HEK293 (cell line): ENCODE results near the gene MYH11.

Source experiments
- CTCF ChIA-PET: fragments of 350-600 bp; formaldehyde crosslinking; extraction: SDS; loops from one replicate; lab custom pipeline; 2021; ENCODE audit warnings: antibody characterized with exemption; lab: Yijun Ruan, JAX
- POLR2A ChIA-PET: fragments of 300-600 bp; formaldehyde crosslinking; extraction: SDS; loops from one replicate; lab custom pipeline; 2020; ENCODE audit warnings: antibody characterized with exemption, inconsistent platforms; lab: Yijun Ruan, JAX
- H3K27ac ChIP-seq: fragments of 200-500 bp; sonication (Bioruptor generic); 2 replicates; pipeline ENCODE4 v1.5.1; 2014; ENCODE audit warnings: low read depth, low read length, control low read depth, inconsistent platforms; ENCODE audit errors: extremely low read depth
- H3K36me3 ChIP-seq, 2 experiments: fragments of 200-500 bp in 1 of 2; sonication (Bioruptor generic) in 1 of 2; 1 replicate in 1 of 2; 2 replicates in 1 of 2; pipeline ENCODE4 v1.5.1; 2014 to 2017; ENCODE audit warnings: inconsistent platforms in 2 of 2, low read length in 2 of 2; ENCODE audit not compliant: control insufficient read depth in 2 of 2, insufficient read depth in 1 of 2
- H3K4me1 ChIP-seq: fragments of 200-500 bp; sonication (Bioruptor generic); 2 replicates; pipeline ENCODE4 v1.5.1; 2014; ENCODE audit warnings: mild to moderate bottlenecking, low read length, inconsistent platforms; ENCODE audit not compliant: control insufficient read depth, insufficient read depth
- H3K4me3 ChIP-seq: 2 replicates; pipeline ENCODE4 v1.5.1; 2011; ENCODE audit warnings: low read depth, mild to moderate bottlenecking, control low read depth, low read length, moderate library complexity
- H3K9me3 ChIP-seq: fragments of 200-500 bp; sonication (Bioruptor generic); 2 replicates; pipeline ENCODE4 v1.5.1; 2014; ENCODE audit warnings: low read depth, low read length, inconsistent platforms; ENCODE audit not compliant: control insufficient read depth, insufficient read depth
- BCL6B ChIP-seq: fragments of 450-650 bp; formaldehyde crosslinking; IDR thresholded peaks from 2 replicates; pipeline ENCODE4 v1.5.1; 2017; ENCODE audit warnings: missing biosample characterization, missing genetic modification characterization
- CTCF ChIP-seq: fragments of 450-650 bp; formaldehyde crosslinking; IDR thresholded peaks from 2 replicates; pipeline ENCODE4 v1.5.1; 2016; ENCODE audit warnings: missing biosample characterization, missing genetic modification characterization
- HOXC10 ChIP-seq: sonication (generic); formaldehyde crosslinking; IDR thresholded peaks from 2 replicates; pipeline ENCODE4 v1.8.1; 2023; ENCODE audit warnings: mild to moderate bottlenecking, missing genetic modification reagents
- INSM2 ChIP-seq: fragments of 450-650 bp; formaldehyde crosslinking; IDR thresholded peaks from 2 replicates; pipeline ENCODE4 v1.5.1; 2016; ENCODE audit warnings: missing biosample characterization, missing genetic modification characterization
- KLF1 ChIP-seq: fragments of 450-650 bp; formaldehyde crosslinking; IDR thresholded peaks from 2 replicates; pipeline ENCODE4 v1.5.1; 2016; ENCODE audit warnings: missing biosample characterization, missing genetic modification characterization
- MYNN ChIP-seq: fragments of 450-650 bp; formaldehyde crosslinking; IDR thresholded peaks from 2 replicates; pipeline ENCODE4 v1.5.1; 2016; ENCODE audit warnings: missing biosample characterization, missing genetic modification characterization, borderline replicate concordance
- OSR2 ChIP-seq: fragments of 450-650 bp; formaldehyde crosslinking; IDR thresholded peaks from 2 replicates; pipeline ENCODE4 v1.5.1; 2016; ENCODE audit warnings: missing biosample characterization, missing genetic modification characterization
- PRDM1 ChIP-seq: fragments of 450-650 bp; formaldehyde crosslinking; IDR thresholded peaks from 2 replicates; pipeline ENCODE4; 2016; ENCODE audit warnings: missing biosample characterization, missing genetic modification characterization
- SCRT2 ChIP-seq: fragments of 450-650 bp; formaldehyde crosslinking; IDR thresholded peaks from 2 replicates; pipeline ENCODE4 v1.5.1; 2016; ENCODE audit warnings: missing biosample characterization, missing genetic modification characterization
- WT1 ChIP-seq: fragments of 450-650 bp; formaldehyde crosslinking; IDR thresholded peaks from 2 replicates; pipeline ENCODE4 v1.5.1; 2016; ENCODE audit warnings: missing biosample characterization, missing genetic modification characterization
- YY1 ChIP-seq: fragments of 450-650 bp; formaldehyde crosslinking; IDR thresholded peaks from 2 replicates; pipeline ENCODE4 v1.5.1; 2018; ENCODE audit warnings: missing biosample characterization, missing genetic modification characterization
- ZBTB17 ChIP-seq: fragments of 450-650 bp; formaldehyde crosslinking; IDR thresholded peaks from 2 replicates; pipeline ENCODE4 v1.5.1; 2016; ENCODE audit warnings: missing biosample characterization, missing genetic modification characterization
- ZIC2 ChIP-seq: fragments of 450-650 bp; formaldehyde crosslinking; IDR thresholded peaks from 2 replicates; pipeline ENCODE4 v1.5.1; 2016; ENCODE audit warnings: missing biosample characterization, missing genetic modification characterization
- ZNF10 ChIP-seq: fragments of 450-650 bp; formaldehyde crosslinking; IDR thresholded peaks from 2 replicates; pipeline ENCODE4 v1.5.1; 2017; ENCODE audit warnings: missing biosample characterization, missing genetic modification characterization
- ZNF248 ChIP-seq: fragments of 450-650 bp; formaldehyde crosslinking; IDR thresholded peaks from 2 replicates; pipeline ENCODE4 v1.5.1; 2017; ENCODE audit warnings: missing biosample characterization, missing genetic modification characterization
- ZNF280D ChIP-seq: fragments of 450-650 bp; formaldehyde crosslinking; IDR thresholded peaks from 2 replicates; pipeline ENCODE4 v1.5.1; 2016; ENCODE audit warnings: missing biosample characterization, missing genetic modification characterization
- ZNF302 ChIP-seq: fragments of 450-650 bp; formaldehyde crosslinking; IDR thresholded peaks from 2 replicates; pipeline ENCODE4 v1.5.1; 2016; ENCODE audit warnings: missing biosample characterization, missing genetic modification characterization, low read depth
- ZNF366 ChIP-seq: fragments of 450-650 bp; formaldehyde crosslinking; conservative IDR thresholded peaks from 2 replicates; pipeline ENCODE4 v1.5.1; 2016; ENCODE audit warnings: missing biosample characterization, missing genetic modification characterization
- ZNF394 ChIP-seq: fragments of 450-650 bp; formaldehyde crosslinking; IDR thresholded peaks from 2 replicates; pipeline ENCODE4 v1.5.1; 2016; ENCODE audit warnings: missing biosample characterization, missing genetic modification characterization, mild to moderate bottlenecking, moderate library complexity, borderline replicate concordance
- ZNF433 ChIP-seq: fragments of 450-650 bp; formaldehyde crosslinking; IDR thresholded peaks from 2 replicates; pipeline ENCODE4 v1.5.1; 2016; ENCODE audit warnings: missing biosample characterization, missing genetic modification characterization, low read depth
- ZNF449 ChIP-seq: fragments of 450-650 bp; formaldehyde crosslinking; IDR thresholded peaks from 2 replicates; pipeline ENCODE4 v1.5.1; 2017; ENCODE audit warnings: missing biosample characterization, mild to moderate bottlenecking, missing genetic modification characterization, moderate library complexity
- ZNF600 ChIP-seq: fragments of 450-650 bp; formaldehyde crosslinking; IDR thresholded peaks from 2 replicates; pipeline ENCODE4 v1.5.1; 2016; ENCODE audit warnings: missing biosample characterization, missing genetic modification characterization
- ZNF629 ChIP-seq: fragments of 450-650 bp; formaldehyde crosslinking; IDR thresholded peaks from 2 replicates; pipeline ENCODE4 v1.5.1; 2017; ENCODE audit warnings: missing biosample characterization, missing genetic modification characterization
- ZNF658 ChIP-seq: fragments of 450-650 bp; formaldehyde crosslinking; IDR thresholded peaks from 2 replicates; pipeline ENCODE4; 2016; ENCODE audit warnings: missing biosample characterization, missing genetic modification characterization
- ZNF768 ChIP-seq: fragments of 450-650 bp; formaldehyde crosslinking; IDR thresholded peaks from 2 replicates; pipeline ENCODE4 v1.5.1; 2018; ENCODE audit warnings: missing biosample characterization, mild to moderate bottlenecking, missing genetic modification characterization

MYH11 gene

GRCh38 chr16:15900357-15900756 is 43.5 kb upstream of the MYH11 start:
- Histone ChIP-seq H3K4me3 (no peak overlapping the region), H3K4me1 (0 out of 2 replicates have a peak, but pooled peaks cover 2% of the 10 kb centered on the region), H3K9me3 (no peaks in the 10 kb centered on the region)
- no peak for TF ChIP-seq CTCF (tag by site-specific recombination)
- TF ChIP-seq ZNF10: no peak
- no peak for TF ChIP-seq HOXC10 (CRISPR knock-in tag)
- no peak for TF ChIP-seq MYNN (tag by site-specific recombination)
- TF ChIP-seq, all 188 proteins: peak for 0
- Histone ChIP-seq H3K36me3 (no peaks in the 10 kb centered on the region), H3K27ac (no peak overlapping the region)
- ChIA-PET CTCF (interaction anchor here (0.7 kb wide), 1 partner anchor 294 kb away, joined by 3 read pairs; no protein-coding TSS in a partner anchor), POLR2A (interaction anchor here (2.1 kb wide), 1 partner anchor 12 kb away, joined by 18 read pairs; the partner anchor contains the start of gene CEP20)

- Histone ChIP-seq H3K27ac (no peak overlapping the region), H3K4me3 (no peak overlapping the region), H3K36me3 (no peaks in the 10 kb centered on the region), H3K4me1 (0 out of 2 replicates have a peak, but pooled peaks cover 2% of the 10 kb centered on the region), H3K9me3 (no peaks in the 10 kb centered on the region)
- CTCF ChIA-PET: no interaction called here
- POLR2A ChIA-PET: interaction anchor here (0.5 to 2.1 kb wide), 2 partner anchors 11 to 105 kb away, joined by 3 to 18 read pairs; partner anchors contain the start of gene CEP20
- TF ChIP-seq OSR2 (peak; percentile 57), ZNF394 (tag by site-specific recombination) (peak; percentile 60; the same call in 1 of the 2 replicates), ZIC2 (tag by site-specific recombination) (peak; percentile 84), ZNF433 (tag by site-specific recombination) (no peak), ZNF280D (tag by site-specific recombination) (no peak), WT1 (no peak), ZNF302 (tag by site-specific recombination) (no peak), ZNF768 (tag by site-specific recombination) (no peak), ZNF658 (tag by site-specific recombination) (no peak), INSM2 (peak; percentile 19; the same call in 1 of the 2 replicates), ZNF600 (peak; percentile 79; the same call in 1 of the 2 replicates), ZNF449 (0 out of 2 replicates have a peak, but pooled peaks have one; percentile 35), KLF1 (tag by site-specific recombination) (0 out of 2 replicates have a peak, but pooled peaks have one; percentile 46), SCRT2 (tag by site-specific recombination) (peak; percentile 67), ZBTB17 (peak; percentile 83), YY1 (no peak), ZNF629 (0 out of 2 replicates have a peak, but pooled peaks have one; percentile 22), ZNF248 (tag by site-specific recombination) (no peak), ZNF366 (peak; percentile 62), BCL6B (tag by site-specific recombination) (0 out of 2 replicates have a peak, but pooled peaks have one; percentile 15), ZNF10 (0 out of 2 replicates have a peak, but pooled peaks have one; percentile 31), PRDM1 (tag by site-specific recombination) (peak; percentile 39; the same call in 1 of the 2 replicates)
Observed at GRCh38 chr16:15899538-15900100, 42.8 kb upstream of the MYH11 start.
